Fibroblast of lung (primary cell): ENCODE measurements around the gene THOC5.

Experiments used
- EZH2 ChIP-seq: IDR thresholded peaks from 2 replicates; pipeline ENCODE4 v1.5.1; 2012; ENCODE audit warnings: low read length, control low read depth, mild to moderate bottlenecking; ENCODE audit errors: missing control alignments
- TF ChIP-seq, protein P1 (sequence below), 2 donors: IDR thresholded peaks in 1 of 2; conservative IDR thresholded peaks in 1 of 2; 1 replicate in 1 of 2; 2 replicates in 1 of 2; pipeline ENCODE4 v1.5.1; 2011 to 2012; ENCODE audit warnings: low read length in 2 of 2, control low read depth in 1 of 2, inconsistent platforms in 1 of 2, low read depth in 1 of 2, mild to moderate bottlenecking in 1 of 2

DNA sequence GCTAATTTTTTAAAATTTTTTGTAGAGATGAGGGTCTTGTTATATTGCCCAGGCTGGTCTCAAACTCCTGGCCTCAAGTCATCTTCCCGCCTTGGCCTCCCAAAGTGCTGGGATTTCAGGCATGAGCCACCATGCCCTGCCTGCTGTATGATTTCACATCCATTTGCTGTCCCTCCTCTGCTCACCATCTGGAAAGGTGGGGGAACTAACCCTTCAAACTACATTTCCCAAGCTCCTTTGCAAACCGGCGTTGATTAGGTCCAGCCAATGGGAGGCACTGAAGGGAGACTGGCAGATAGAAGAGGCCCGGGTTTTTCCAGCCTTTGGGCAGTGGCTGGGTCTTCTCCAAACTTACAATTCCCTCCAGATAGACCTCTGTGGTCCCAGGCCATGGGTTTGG lies 95.8 kb downstream of the THOC5 start:
- TF ChIP-seq, protein P1, sequence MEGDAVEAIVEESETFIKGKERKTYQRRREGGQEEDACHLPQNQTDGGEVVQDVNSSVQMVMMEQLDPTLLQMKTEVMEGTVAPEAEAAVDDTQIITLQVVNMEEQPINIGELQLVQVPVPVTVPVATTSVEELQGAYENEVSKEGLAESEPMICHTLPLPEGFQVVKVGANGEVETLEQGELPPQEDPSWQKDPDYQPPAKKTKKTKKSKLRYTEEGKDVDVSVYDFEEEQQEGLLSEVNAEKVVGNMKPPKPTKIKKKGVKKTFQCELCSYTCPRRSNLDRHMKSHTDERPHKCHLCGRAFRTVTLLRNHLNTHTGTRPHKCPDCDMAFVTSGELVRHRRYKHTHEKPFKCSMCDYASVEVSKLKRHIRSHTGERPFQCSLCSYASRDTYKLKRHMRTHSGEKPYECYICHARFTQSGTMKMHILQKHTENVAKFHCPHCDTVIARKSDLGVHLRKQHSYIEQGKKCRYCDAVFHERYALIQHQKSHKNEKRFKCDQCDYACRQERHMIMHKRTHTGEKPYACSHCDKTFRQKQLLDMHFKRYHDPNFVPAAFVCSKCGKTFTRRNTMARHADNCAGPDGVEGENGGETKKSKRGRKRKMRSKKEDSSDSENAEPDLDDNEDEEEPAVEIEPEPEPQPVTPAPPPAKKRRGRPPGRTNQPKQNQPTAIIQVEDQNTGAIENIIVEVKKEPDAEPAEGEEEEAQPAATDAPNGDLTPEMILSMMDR (conservative IDR thresholded peaks at IDR 0.05 in 1 of 2, IDR thresholded peaks at IDR 0.05 in 1 of 2; ENCODE audit: low read depth in 1 of 2, low read length in 2 of 2) = no peak
- TF ChIP-seq EZH2 = no peak
